ENCODE results near the gene SPAAR.

DNA sequence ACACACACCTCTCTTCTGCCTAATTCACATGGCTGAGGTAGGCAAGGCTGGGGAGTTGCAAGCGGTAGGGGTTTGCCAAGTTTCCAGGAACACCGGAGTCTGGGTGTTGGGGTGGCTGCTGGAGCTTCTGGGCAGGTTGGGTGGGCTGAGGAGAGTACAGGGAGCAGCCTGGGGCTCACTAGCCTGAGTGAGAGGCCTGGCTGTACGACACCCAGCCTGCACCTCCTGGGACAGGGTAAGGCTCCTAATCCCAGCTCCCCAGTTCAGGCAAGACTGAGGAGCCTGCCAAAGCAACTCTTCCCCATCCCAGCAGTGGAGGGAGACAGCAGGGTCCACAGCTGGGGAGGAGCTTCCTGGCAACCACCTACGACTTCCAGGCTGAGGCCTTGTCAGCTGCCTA, 8.0 kb downstream of the SPAAR start:
- TF ChIP-seq, protein P1, sequence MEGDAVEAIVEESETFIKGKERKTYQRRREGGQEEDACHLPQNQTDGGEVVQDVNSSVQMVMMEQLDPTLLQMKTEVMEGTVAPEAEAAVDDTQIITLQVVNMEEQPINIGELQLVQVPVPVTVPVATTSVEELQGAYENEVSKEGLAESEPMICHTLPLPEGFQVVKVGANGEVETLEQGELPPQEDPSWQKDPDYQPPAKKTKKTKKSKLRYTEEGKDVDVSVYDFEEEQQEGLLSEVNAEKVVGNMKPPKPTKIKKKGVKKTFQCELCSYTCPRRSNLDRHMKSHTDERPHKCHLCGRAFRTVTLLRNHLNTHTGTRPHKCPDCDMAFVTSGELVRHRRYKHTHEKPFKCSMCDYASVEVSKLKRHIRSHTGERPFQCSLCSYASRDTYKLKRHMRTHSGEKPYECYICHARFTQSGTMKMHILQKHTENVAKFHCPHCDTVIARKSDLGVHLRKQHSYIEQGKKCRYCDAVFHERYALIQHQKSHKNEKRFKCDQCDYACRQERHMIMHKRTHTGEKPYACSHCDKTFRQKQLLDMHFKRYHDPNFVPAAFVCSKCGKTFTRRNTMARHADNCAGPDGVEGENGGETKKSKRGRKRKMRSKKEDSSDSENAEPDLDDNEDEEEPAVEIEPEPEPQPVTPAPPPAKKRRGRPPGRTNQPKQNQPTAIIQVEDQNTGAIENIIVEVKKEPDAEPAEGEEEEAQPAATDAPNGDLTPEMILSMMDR (conservative IDR thresholded peaks at IDR 0.05; ENCODE audit: low read length) = no peak
- TF ChIP-seq EZH2phosphoT487 (IDR thresholded peaks at IDR 0.05; ENCODE audit: borderline replicate concordance) = no peak

Measured in Loucy (cell line).